GM19099 (cell line): Measurements from ENCODE around the gene UGT1A7.

Experiments used
- POLR2A ChIP-seq: IDR thresholded peaks from 3 replicates; pipeline ENCODE4 v1.6.1; 2011; ENCODE audit warnings: low read depth; ENCODE audit not compliant: insufficient read length; ENCODE audit errors: extremely low read depth

Gene UGT1A7

GRCh38 chr2:233814056-233814835 lies 132.5 kb downstream of the UGT1A7 start:
- no peak for TF ChIP-seq POLR2A

GRCh38 chr2:233815861-233816260 lies 134.2 kb downstream of the UGT1A7 start:
- TF ChIP-seq POLR2A, result no peak

GRCh38 chr2:233816334-233816733 lies 134.6 kb downstream of the UGT1A7 start:
- TF ChIP-seq POLR2A, result no peak

GRCh38 chr2:233816771-233817170 lies 135.1 kb downstream of the UGT1A7 start:
- TF ChIP-seq POLR2A, result no peak

GRCh38 chr2:233817361-233817911 lies 135.7 kb downstream of the UGT1A7 start:
- no peak for TF ChIP-seq POLR2A

GRCh38 chr2:233817995-233818638 lies 136.4 kb downstream of the UGT1A7 start:
- no peak for TF ChIP-seq POLR2A

GRCh38 chr2:233818639-233819621 lies 137.2 kb downstream of the UGT1A7 start:
- no peak for TF ChIP-seq POLR2A

GRCh38 chr2:233819884-233820773 lies 138.4 kb downstream of the UGT1A7 start:
- no peak for TF ChIP-seq POLR2A

GRCh38 chr2:233820774-233821105 lies 139.0 kb downstream of the UGT1A7 start:
- TF ChIP-seq POLR2A, result no peak

- no peak for TF ChIP-seq POLR2A
Observed at GRCh38 chr2:233821196-233821595, 139.5 kb downstream of the UGT1A7 start.

- TF ChIP-seq POLR2A, result no peak
Observed at GRCh38 chr2:233821709-233822100, 140.0 kb downstream of the UGT1A7 start.

GRCh38 chr2:233822101-233822771 lies 140.5 kb downstream of the UGT1A7 start:
- no peak for TF ChIP-seq POLR2A
